ENCODE measurements around the gene NFIA.

DNA sequence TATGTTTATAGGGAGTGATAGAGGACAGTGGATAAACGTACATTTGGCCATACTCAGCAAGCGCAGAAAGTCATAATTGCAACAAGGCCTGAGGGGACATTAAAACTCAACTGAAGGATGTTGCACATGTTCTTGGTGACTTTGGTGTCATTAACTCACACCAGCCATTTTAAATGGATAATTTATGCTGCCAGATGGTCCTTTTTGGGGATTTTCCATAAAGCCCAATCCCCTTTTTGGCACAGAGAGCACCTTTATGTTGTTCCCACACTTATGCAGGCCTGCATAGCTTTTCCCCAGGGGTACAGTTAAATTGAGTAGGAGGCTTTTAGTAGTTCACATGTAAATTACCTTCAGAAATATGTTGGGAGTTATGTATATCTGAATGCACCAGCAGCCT is 279.6 kb downstream of the NFIA start:
- TF ChIP-seq, protein P1, sequence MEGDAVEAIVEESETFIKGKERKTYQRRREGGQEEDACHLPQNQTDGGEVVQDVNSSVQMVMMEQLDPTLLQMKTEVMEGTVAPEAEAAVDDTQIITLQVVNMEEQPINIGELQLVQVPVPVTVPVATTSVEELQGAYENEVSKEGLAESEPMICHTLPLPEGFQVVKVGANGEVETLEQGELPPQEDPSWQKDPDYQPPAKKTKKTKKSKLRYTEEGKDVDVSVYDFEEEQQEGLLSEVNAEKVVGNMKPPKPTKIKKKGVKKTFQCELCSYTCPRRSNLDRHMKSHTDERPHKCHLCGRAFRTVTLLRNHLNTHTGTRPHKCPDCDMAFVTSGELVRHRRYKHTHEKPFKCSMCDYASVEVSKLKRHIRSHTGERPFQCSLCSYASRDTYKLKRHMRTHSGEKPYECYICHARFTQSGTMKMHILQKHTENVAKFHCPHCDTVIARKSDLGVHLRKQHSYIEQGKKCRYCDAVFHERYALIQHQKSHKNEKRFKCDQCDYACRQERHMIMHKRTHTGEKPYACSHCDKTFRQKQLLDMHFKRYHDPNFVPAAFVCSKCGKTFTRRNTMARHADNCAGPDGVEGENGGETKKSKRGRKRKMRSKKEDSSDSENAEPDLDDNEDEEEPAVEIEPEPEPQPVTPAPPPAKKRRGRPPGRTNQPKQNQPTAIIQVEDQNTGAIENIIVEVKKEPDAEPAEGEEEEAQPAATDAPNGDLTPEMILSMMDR (conservative IDR thresholded peaks at IDR 0.05; ENCODE audit: low read depth, low read length): no peak
- no peak for TF ChIP-seq EZH2 (IDR thresholded peaks at IDR 0.05; ENCODE audit: borderline replicate concordance, low read depth, low read length, poor library complexity, severe bottlenecking)
